ENCODE measurements around the gene MFSD1.

MFSD1 gene, protein sequence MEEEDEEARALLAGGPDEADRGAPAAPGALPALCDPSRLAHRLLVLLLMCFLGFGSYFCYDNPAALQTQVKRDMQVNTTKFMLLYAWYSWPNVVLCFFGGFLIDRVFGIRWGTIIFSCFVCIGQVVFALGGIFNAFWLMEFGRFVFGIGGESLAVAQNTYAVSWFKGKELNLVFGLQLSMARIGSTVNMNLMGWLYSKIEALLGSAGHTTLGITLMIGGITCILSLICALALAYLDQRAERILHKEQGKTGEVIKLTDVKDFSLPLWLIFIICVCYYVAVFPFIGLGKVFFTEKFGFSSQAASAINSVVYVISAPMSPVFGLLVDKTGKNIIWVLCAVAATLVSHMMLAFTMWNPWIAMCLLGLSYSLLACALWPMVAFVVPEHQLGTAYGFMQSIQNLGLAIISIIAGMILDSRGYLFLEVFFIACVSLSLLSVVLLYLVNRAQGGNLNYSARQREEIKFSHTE

DNA sequence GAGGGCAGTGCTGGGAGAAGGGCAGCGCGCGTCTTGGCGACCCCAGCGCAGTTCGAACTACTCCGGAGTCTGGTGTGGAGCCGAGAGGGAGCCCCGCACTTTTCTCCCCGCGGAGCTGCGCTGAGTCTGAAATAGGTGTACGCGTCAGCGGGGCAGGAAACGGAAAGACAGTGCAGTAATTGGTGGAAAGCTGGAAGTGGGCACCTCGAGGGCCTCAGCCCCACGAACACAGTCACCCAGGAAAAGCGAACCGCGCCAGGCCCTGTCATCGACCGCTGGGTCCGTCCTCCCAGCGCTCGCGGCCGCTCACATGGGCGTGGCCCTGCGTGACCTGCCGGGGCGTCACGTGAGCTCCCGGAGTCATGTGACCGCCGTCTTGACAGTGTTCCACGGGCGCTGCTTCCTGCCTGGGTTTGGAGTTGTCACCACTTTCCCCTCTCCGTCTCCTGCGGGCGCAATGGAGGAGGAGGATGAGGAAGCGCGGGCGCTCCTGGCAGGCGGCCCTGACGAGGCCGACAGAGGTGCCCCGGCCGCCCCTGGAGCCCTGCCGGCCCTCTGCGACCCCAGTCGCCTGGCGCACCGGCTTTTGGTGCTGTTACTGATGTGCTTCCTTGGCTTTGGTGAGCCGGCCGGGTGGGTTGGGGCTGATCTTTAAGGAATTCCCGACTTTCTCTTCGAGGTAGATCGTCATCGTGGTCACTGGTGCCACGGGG, at the start of gene MFSD1:
TSS of gene MFSD1 (plus strand) at position 359 of the 713 bp plus-strand sequence. CDS start at position 458, 99 bp downstream.
- peak; percentile 62 to 84 (median 78) for DNase-seq (ENCODE audit: low read depth in 4 of 4, low spot score in 1 of 4)

DNA sequence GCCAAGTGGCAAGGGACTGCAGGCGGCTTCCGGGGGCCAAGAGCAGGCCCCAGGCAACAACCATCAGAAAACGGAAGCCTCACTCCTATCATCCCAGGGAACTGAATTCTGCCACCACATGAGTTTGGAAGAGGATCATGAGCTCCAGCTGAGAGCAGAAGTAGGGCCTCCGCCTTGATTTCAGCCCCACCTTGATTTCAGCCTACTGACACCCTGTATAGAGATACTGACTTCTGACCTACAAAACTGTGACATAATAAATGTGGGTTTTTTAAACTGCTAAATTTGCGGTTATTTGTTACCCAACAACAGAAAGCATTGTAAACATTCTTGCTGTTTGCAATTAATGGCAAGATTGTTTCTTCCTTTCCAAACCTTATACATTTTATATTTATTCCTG, 48.0 kb upstream of the MFSD1 start:
- no peak for DNase-seq (ENCODE audit: low read depth in 4 of 4, low spot score in 1 of 4)

DNA sequence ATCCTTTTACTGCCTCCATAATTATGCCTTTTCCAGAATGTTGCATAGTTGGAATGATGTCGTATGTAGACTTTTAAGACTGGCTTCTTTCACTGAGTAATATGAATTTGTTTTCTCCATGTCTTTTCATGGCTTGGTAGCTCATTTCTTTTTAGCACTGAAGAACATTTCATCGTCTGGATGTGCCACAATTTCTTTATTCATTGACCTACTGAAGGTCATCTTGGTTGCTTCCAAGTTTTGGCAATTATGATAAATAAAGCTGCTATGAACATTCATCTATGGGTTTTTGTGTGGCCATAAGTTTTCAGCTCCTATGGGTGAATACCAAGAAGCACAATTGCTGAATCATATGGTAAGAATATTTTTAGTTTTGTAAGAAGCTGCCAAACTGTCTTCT, 46.4 kb upstream of the MFSD1 start:
- DNase-seq (ENCODE audit: low read depth in 4 of 4, low spot score in 1 of 4): no peak

DNA sequence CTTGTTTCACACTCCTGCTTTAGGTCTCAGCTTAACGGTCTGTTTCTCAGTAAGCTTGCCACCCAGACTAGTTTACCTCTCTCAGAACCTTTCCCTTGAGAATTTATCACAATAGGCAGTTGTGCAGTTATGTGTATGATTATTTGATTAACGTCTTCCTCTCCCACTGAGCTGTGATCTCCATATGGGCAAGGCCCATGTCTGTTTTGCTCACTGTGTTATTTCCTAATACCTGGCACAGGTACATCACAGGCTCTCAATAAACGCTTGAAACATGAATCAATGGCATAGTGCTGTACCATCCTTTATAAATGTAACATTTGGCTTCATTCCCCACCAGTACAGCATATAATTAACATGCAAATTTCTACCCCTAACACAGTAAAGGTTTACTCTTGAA, 40.5 kb upstream of the MFSD1 start:
- DNase-seq (ENCODE audit: low read depth in 4 of 4, low spot score in 1 of 4): no peak

DNA sequence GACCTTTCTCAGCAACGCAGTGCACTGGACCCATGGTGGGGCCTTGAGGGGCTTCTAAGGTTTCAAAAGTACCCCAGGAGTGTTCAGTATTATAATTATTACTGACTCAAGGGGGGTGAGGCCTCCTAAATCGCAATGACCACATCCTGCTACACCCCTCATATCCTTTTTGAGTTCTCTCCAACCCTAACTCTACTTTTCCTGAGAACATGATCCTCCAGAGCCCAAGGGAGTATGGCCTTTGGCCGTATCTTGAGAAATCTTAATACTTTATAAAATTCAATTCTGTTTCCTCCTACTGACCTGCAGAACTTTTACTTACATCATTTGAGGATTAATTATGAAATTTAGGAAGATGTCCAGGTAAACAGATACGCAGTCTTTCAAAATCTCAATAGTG, 39.2 kb upstream of the MFSD1 start:
- DNase-seq (ENCODE audit: low read depth in 4 of 4, low spot score in 1 of 4): no peak

DNA sequence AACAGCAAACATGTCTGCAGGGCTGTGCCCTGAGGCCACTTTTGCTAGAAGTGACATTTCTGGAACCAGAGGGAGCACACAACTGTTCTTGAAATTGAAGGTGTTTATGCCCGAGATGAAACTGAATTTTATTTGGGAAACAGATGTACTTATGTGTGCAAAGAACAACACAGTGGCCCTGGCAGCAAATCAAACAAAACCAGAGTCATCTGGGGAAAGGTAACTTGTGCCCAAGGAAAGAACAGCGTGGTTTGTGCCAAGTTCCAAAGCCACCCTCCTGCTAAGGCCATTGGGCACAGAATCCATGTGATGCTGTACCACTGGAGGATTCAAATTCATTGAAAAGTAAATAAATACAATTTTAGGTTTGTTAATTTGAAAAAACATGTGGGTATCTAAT, 38.4 kb upstream of the MFSD1 start:
- no peak for DNase-seq (ENCODE audit: low read depth in 4 of 4, low spot score in 1 of 4)

DNA sequence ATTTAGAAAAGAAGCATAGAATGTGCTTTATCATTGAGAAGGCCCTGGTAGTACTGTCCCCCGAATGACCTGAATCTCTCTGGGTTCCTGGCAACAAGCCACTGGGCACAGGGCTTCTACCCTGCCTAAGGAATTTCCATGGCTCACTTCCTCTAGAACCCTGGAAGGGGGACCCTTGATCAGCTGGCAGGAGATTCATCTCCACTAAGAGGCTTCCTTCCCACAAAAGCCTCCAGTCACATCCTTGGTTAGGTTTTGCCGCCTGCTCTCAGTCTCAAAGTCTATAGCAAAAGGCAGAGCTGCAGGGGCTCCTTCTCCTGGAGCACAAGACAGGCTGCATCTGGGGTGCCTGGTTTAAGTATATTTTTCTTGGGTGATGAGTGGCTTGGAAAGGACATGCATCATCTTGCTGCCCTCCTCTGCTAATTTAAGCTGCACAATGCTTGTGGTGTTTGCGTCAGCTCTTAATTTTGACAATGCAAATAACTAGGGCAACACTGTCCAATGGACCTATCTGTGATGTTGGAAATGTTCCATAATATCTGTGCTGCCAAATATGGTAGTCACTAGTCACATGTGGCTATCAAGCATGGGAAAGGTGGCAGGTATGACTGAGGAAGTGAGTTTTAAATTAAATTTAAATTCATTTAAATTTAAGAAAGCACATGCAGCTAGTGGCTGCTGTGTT, 36.2 kb upstream of the MFSD1 start:
- no peak for DNase-seq (ENCODE audit: low read depth in 4 of 4, low spot score in 1 of 4)

DNA sequence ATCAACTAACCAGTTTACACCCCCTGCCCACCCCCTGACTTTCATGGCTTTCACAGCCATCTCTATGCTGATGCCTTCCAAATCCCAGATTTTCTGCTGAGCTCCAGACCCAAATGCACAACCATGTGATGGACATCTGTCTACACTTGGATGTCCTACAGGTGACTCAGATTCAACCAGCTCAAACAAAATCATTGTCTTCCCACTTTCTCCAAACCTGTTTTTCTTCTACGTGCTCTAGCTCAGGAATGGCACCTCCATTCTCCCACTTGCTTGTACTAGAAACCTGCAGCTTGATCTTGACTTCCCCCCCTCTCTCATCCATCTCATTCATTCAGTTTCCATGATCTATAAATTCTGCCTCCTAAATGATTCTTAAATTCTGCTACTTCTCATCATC, 35.5 kb upstream of the MFSD1 start:
- DNase-seq (ENCODE audit: low read depth in 4 of 4, low spot score in 1 of 4): no peak

DNA sequence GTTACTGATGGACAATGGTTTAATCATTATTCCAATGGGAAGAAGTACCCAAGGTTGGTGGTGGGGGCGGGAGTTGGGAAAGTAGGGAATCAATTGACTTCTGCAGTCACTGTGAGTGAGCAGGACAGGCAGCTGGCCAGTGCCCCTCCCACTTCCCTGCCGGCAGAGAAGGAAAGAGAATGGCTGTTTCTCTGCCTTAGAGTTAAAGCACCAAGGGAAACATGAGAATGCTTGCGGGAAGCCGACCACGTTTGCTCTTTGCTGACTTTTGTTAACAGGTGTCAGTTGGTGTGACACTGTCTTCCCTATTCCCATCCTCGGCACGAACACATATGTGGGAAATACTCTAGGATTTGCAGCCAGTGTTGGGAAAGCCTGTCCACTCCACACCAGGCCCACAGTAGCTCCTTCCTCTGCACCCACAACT, 33.5 kb upstream of the MFSD1 start:
- no peak for DNase-seq (ENCODE audit: low read depth in 4 of 4, low spot score in 1 of 4)

DNA sequence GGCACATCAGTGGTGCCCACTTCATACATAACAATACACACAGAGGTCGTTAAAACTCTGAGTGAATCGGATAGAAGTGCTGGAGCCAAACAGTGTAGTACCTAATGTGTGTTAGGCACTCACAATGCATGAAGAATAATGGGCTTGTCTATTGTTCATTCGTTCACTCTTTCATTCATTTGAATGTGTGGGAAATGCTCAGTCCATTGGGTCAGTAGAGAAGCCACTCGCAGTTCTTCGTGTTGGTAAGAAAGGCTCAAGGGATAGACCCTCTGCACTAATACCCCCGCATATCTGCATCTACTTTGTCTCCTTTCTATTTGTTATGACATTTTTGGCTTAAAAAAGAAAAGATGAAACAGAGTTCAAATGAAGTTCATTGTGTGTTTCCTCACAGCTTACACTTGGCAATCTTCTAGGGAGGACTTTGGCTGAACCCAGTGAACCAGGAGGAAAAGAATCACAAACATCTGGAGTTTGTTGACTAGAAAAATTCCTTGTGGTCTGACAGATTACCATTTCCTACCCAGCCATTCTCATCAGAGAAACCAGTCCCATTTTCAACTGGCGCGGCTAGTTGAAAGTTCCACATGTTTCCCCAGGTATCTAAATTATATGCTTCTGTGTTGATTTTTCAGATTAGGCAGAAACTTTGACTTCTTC, 32.8 kb upstream of the MFSD1 start:
- DNase-seq (ENCODE audit: low read depth in 4 of 4, low spot score in 1 of 4): no peak

DNA sequence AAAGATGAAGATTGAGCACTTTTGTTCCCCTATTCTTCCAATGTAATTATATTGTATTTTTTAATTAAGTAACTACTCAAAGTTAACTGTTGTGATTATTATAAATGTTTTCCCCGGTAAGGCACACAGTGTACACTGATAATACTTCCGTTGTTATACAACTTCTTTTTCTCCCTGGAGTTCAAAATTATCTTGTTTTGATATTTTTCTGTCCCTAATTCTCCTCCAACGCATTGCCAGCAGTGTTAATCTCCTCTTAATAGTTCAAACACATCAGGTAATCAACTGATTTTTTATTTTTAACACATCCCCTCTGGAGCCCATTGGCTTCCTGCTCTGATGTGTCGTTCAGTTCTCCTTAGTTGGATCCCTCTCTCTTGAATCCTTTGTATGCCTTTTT, 32.3 kb upstream of the MFSD1 start:
- DNase-seq (ENCODE audit: low read depth in 4 of 4, low spot score in 1 of 4): no peak

DNA sequence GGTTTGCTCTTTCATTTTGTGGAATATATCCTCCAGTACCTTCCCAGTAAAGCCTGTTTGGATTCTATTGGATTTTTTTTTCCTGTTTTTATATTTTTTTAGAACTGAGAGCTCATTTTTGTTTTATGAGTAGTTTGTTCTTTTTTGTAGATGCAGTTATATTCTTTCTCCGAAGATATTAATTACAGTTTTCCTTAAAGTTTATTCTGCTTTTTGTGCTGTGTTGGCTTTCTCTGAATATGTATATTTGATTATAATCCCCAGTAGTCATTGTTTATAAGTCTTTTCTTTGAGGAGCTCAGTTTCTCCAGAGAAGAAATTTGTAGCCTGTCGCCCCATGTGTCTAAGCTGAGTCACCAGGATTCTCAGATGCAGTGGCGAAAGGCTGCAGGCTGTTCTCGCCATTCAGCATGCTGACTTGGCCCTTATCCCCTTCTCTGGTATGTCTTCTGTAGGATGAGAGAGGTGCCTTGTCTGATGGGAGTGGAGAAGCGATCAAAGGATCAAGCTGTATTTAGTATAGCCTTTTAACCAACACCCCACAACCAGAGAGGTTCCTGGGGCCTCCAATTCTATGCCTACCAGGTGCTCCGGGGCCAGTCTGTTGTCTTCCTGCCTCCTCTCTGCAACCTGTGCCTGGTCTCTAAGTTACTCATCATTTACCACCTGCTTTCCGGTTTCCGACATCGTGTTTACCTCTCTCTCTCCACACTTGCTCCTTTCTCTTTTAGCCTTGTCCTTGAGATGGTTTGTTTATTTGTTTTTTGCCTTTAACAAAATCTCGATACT, 31.7 kb upstream of the MFSD1 start:
- DNase-seq (ENCODE audit: low read depth in 4 of 4, low spot score in 1 of 4): no peak

DNA sequence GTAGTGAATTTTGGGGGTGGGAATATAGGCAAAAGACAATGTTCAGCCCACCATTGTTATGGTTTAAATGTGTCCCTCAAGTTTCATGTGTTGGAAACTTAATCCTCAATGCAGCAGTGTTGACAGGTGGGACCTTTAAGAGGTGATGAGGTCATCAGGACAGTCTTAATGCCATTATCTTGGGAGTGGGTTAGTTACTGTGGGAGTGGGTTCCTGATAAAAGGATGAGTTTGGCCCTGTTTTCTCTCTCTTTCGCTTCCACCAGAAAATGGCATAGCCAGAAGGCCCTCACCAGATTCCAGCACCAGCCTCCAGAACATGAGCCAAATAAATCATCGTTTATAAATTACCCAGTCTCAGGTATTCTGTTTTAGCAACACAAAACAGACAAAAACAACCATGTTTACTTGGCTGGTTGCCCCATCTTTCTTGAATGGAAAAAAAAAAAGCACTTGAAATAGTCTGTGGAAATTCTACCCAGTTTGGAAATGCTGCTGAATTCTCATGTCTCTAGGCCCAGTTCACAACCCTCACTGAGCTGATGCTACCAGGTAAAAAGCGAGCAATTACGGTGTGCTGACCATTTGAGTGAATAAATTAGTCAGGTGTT, 31.0 kb upstream of the MFSD1 start:
- DNase-seq (ENCODE audit: low read depth in 4 of 4, low spot score in 1 of 4): no peak

DNA sequence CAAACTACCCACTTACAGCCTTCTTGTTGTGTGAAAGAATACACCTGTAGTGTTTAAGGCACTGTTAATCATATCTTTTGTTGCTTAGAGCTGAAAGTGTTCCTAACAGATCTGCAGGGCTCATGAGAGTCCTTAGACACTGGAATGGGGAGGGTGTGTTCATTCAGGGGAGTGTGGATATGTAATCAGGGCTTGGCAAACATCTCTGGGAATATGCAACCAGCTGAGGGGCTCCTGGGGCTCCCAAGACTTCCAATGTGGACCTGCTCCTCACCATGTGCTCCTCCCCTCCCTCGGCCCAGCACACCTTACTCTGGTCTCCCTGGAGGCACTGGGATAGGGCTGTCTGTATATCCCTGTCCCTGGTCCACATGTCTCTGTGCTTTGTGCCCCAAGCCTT, 30.3 kb upstream of the MFSD1 start:
- DNase-seq (ENCODE audit: low read depth in 4 of 4, low spot score in 1 of 4): no peak

DNA sequence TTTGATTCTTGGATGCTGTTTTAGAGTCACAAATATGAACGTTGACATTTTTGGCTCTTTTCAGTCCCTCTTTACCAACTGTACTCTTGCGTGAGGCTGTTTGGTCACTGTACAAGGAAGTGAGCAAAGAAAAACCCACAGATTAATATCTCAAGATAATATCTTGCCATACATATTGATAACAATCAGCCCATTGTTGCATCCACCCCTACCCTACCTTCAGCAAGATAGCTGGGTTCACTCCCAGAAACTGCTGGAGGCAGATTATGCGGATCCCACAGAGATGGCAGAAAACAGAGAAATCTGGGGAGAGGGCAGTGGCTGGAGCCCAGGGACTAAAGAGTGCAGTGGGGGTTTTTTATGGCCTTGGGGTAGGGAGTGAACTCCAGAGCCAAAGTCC, 29.9 kb upstream of the MFSD1 start:
- no peak for DNase-seq (ENCODE audit: low read depth in 4 of 4, low spot score in 1 of 4)

DNA sequence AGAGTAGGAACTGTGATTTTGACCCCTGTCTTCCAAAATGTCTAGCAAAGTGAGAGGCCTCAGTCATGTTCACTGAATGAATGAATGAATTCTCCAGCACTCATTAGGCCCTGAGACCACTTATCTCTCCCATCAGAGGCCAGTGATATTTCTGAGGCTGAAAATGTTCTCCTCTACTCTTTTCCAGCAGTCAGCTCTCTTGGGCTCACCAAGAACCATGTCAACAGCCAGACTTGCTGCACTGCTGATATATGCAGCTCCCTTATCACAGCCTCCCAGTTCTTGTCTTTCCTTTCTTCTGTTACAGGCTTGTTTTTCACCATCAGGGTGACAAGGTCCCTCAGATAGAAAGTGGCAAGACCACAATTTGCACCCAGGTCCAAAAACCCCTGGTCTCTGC, 28.7 kb upstream of the MFSD1 start:
- DNase-seq (ENCODE audit: low read depth in 4 of 4, low spot score in 1 of 4): no peak

DNA sequence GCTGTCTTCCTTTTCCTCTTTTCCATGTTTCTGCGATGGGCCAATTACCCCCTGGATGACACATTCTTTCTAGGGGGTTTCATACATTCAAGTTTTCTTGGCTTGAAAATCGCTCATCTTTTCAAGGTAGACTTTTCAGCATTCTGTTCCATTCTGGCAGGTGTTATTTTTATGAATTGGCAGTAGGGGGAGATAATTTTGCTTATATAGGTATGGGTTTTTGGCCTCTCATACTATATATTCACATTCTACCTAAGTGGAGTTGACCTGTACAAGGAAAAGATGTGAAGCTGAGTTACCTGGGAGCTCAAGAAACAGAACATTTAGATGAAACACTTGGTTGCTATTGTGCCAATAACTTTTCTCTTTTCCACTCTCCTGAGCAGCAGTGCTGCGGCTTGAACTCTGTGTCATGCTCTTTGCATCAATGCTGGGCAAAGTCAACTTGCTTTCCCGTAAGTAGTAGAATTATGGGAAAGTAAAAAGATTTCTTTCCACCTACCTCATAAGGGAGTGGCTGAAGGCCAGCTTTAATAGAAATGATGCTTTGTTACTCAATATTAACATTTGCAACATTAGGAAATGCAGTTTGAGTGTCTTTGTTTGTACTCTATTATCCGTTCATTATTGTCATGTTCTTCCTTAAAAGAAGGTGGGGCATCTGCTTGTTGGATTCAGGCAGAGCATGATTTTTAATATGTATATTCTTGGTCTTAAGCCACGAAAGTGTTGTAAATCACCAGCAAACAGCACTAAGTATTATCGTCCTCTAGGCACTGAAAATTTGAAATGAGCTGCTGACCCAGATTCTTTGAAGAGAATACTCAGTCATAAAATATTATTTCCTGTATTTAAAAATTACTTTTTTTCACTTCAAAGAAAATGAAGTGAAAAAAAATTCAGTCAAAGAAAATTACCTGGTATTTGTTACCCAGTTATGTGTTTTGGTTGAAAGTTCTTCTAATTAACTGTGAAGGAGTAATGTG, 27.7 kb upstream of the MFSD1 start:
- DNase-seq (ENCODE audit: low read depth in 4 of 4, low spot score in 1 of 4): no peak

DNA sequence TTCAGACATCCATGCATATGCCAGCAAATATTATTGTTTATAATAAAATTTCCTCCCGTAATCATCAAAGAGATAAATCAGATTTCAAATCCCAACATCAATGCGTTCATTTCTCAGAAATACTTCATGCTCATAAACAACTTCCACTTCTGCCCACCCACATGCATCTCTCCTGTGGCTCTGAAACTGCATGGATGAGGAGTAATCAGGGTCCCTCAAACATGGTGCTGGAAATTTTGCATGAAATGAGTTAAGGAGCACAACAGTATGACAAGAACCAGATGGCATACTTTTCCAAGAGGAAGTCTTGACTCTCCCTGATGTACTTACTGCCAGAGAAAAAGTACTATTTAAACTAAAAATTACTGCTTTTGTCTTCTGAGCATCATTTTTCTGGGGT, 26.9 kb upstream of the MFSD1 start:
- no peak for DNase-seq (ENCODE audit: low read depth in 4 of 4, low spot score in 1 of 4)
